Loucy (cell line): Measurements from ENCODE around the gene NPC1.

ENCODE experiments used
- CTCF ChIP-seq: fragments of 200-600 bp; sonication (generic); conservative IDR thresholded peaks from 2 replicates; pipeline ENCODE4 v1.5.1; 2014; ENCODE audit warnings: mild to moderate bottlenecking, antibody characterized with exemption, low read length
- EZH2phosphoT487 ChIP-seq: fragments of 200-600 bp; IDR thresholded peaks from 2 replicates; pipeline ENCODE4 v1.6.1; 2018; ENCODE audit warnings: antibody characterized with exemption, mild to moderate bottlenecking, moderate library complexity, borderline replicate concordance

- TF ChIP-seq CTCF = no peak
- no peak for TF ChIP-seq EZH2phosphoT487
These were observed 31.2 kb upstream of the NPC1 start for GRCh38 chr18:23617412-23618014.
